Right atrium auricular region (tissue), 2 donors: ENCODE data around the gene CSK. TPM values are rescaled to one million over a fixed set of nuclear protein-coding genes. Genes with fewer than 3 reads are reported as not detected.

Experiments
- DNase-seq: peaks from one replicate; pipeline ENCODE4 v3.0.0-alpha.2; 2019; ENCODE audit warnings: low spot score
- H3K27ac ChIP-seq, 2 donors: fragments of 200-600 bp; sonication (generic); 1 replicate in 1 of 2; 2 replicates in 1 of 2; pipeline ENCODE4 v1.5.1; 2016 to 2019
- H3K27me3 ChIP-seq, 2 donors: fragments of 200-600 bp; sonication (generic); one replicate each; pipeline versions ENCODE4 v1.5.1 to v1.6.0; 2017 to 2019
- H3K36me3 ChIP-seq: fragments of 200-600 bp; sonication (generic); one replicate; pipeline ENCODE4 v1.5.1; 2016
- H3K4me1 ChIP-seq, 2 donors: fragments of 200-600 bp; sonication (generic); one replicate each; pipeline versions ENCODE4 v1.5.1 to v1.6.0; 2017 to 2019
- H3K4me3 ChIP-seq, 2 donors: fragments of 200-600 bp; sonication (generic); 1 replicate in 1 of 2; 2 replicates in 1 of 2; pipeline ENCODE4 v1.5.1; 2017 to 2019; ENCODE audit warnings: mild to moderate bottlenecking in 1 of 2, moderate library complexity in 1 of 2
- H3K9me3 ChIP-seq, 2 donors: fragments of 200-600 bp; sonication (generic); one replicate each; pipeline ENCODE4 v1.5.1; 2019
- CTCF ChIP-seq, 2 donors: fragments of 200-600 bp; sonication (generic); IDR thresholded peaks; one replicate each; pipeline ENCODE4 v1.5.1; 2019; ENCODE audit warnings: antibody characterized with exemption in 2 of 2
- total RNA-seq, 2 donors: library from RNA; depleted of rRNA; stranded (reverse); fragments of >200 nt; gene quantifications; one replicate each; pipeline ENCODE4 v1.1.0, GENCODE V29; 2016

Gene CSK
- total RNA-seq, 2 donors from 2014 or later, result 25.6 to 26.8 TPM

- Histone ChIP-seq H3K36me3 (no peaks in the 10 kb centered on the region), H3K4me1 (peaks cover 0 to 33% of the 10 kb centered on the region in 2 donors), H3K4me3 (no peak overlapping the region), H3K9me3 (no peaks in the 10 kb centered on the region), H3K27me3 (no peaks in the 10 kb centered on the region), H3K27ac (no peak overlapping the region)
- no peak for TF ChIP-seq CTCF (IDR thresholded peaks at IDR 0.05)
- no peak for DNase-seq
Measured at GRCh38 chr15:74773731-74774252, 8.1 kb upstream of the CSK start.

GRCh38 chr15:74775132-74775562 is 6.7 kb upstream of the CSK start:
- H3K27me3 ChIP-seq, result no peaks in the 10 kb centered on the region
- no peak for DNase-seq
- H3K36me3 ChIP-seq, result no peaks in the 10 kb centered on the region
- no peaks in the 10 kb centered on the region for H3K9me3 ChIP-seq
- H3K27ac ChIP-seq, result no peak overlapping the region
- no peak overlapping the region for H3K4me3 ChIP-seq
- peaks cover 0 to 37% of the 10 kb centered on the region in 2 donors for H3K4me1 ChIP-seq
- TF ChIP-seq CTCF (IDR thresholded peaks at IDR 0.05), result no peak

GRCh38 chr15:74775894-74776293 is 6.0 kb upstream of the CSK start:
- Histone ChIP-seq H3K27ac (no peak overlapping the region), H3K4me1 (peaks cover 0 to 41% of the 10 kb centered on the region in 2 donors), H3K27me3 (no peaks in the 10 kb centered on the region), H3K36me3 (no peaks in the 10 kb centered on the region), H3K4me3 (no peak overlapping the region), H3K9me3 (no peaks in the 10 kb centered on the region)
- DNase-seq, result no peak
- no peak for TF ChIP-seq CTCF (IDR thresholded peaks at IDR 0.05)

- Histone ChIP-seq H3K27ac (peak overlapping the region; percentile 53 to 54), H3K4me1 (peaks cover 0 to 42% of the 10 kb centered on the region in 2 donors), H3K36me3 (no peaks in the 10 kb centered on the region), H3K4me3 (no peak overlapping the region), H3K9me3 (no peaks in the 10 kb centered on the region), H3K27me3 (no peaks in the 10 kb centered on the region)
- no peak for DNase-seq
- no peak for TF ChIP-seq CTCF (IDR thresholded peaks at IDR 0.05)
Measured at GRCh38 chr15:74776821-74777768, 4.8 kb upstream of the CSK start.

GRCh38 chr15:74777769-74778598 is 3.9 kb upstream of the CSK start:
- DNase-seq, result no peak
- peak overlapping the region; percentile 53 to 54 for H3K27ac ChIP-seq
- H3K27me3 ChIP-seq, result no peaks in the 10 kb centered on the region

More at GRCh38 chr15:74777769-74778598, 3.9 kb upstream of the CSK start:
- Histone ChIP-seq H3K4me3 (no peak overlapping the region), H3K36me3 (no peaks in the 10 kb centered on the region), H3K4me1 (peaks cover 0 to 47% of the 10 kb centered on the region in 2 donors), H3K9me3 (no peaks in the 10 kb centered on the region)
- TF ChIP-seq CTCF (IDR thresholded peaks at IDR 0.05), result no peak
